8988T (cell line): ENCODE data around the gene TUBB.
"Not testable (repeated sequence)": the region's sequence is repeated elsewhere in the genome, so short reads cannot be mapped to it uniquely, and the experiment has no call there.

Experiments used
- DNase-seq: peaks from one replicate; pipeline ENCODE4 v3.0.0; 2011

TUBB gene

GRCh38 chr6:30719356-30719755 lies 796 bp upstream of the TUBB start:
- no peak for DNase-seq

GRCh38 chr6:30720738-30721197 lies 616 bp downstream of the TUBB start:
- no peak for DNase-seq

- DNase-seq = peak; percentile 71
Observed at GRCh38 chr6:30721198-30722024, 1.3 kb downstream of the TUBB start.

DNA sequence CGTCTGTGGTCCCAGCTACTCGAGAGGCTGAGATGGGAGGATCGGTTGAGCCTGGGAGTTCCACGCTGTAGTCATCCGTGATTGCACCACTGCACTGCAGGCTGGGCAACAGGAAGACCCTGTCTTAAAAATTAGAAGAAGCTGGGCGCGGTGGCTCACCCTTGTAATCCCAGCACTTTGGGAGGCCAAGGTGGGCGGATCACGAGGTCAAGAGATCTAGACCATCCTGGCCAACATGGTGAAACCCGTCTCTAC lies 1.8 kb downstream of the TUBB start:
- DNase-seq = not testable (repeated sequence)

GRCh38 chr6:30722280-30723112 lies 2.3 kb downstream of the TUBB start:
- DNase-seq = no peak

DNA sequence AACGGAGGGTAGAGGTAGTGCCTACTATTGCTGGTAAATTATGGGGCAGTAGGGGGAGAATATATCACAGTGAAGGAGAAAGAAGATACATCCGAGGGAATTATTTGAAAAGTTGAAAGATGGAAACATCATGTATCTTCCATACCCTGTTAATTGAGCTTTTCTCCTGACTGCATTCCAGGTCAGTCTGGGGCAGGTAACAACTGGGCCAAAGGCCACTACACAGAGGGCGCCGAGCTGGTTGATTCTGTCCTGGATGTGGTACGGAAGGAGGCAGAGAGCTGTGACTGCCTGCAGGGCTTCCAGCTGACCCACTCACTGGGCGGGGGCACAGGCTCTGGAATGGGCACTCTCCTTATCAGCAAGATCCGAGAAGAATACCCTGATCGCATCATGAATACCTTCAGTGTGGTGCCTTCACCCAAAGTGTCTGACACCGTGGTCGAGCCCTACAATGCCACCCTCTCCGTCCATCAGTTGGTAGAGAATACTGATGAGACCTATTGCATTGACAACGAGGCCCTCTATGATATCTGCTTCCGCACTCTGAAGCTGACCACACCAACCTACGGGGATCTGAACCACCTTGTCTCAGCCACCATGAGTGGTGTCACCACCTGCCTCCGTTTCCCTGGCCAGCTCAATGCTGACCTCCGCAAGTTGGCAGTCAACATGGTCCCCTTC lies 3.1 kb downstream of the TUBB start:
- DNase-seq = not testable (repeated sequence)

- DNase-seq = not testable (repeated sequence)
Observed at GRCh38 chr6:30723843-30724741, 3.9 kb downstream of the TUBB start.

DNA sequence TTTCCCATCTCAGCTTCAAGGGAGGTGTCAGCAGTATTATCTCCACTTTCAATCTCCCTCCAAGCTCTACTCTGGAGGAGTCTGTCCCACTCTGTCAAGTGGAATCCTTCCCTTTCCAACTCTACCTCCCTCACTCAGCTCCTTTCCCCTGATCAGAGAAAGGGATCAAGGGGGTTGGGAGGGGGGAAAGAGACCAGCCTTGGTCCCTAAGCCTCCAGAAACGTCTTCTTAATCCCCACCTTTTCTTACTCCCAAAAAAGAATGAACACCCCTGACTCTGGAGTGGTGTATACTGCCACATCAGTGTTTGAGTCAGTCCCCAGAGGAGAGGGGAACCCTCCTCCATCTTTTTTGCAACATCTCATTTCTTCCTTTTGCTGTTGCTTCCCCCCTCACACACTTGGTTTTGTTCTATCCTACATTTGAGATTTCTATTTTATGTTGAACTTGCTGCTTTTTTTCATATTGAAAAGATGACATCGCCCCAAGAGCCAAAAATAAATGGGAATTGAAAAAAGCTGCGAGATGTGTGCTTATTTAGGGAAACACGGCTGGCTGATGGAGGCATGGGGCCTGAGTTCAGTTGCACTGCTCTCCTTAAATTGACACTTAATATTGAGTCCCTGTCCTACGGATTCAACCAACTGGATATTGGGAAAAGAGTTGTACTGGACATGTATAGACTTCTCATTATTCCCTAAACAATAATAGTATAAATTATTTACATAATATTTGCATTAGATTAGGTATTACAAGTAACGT lies 4.9 kb downstream of the TUBB start:
- no peak for DNase-seq

DNA sequence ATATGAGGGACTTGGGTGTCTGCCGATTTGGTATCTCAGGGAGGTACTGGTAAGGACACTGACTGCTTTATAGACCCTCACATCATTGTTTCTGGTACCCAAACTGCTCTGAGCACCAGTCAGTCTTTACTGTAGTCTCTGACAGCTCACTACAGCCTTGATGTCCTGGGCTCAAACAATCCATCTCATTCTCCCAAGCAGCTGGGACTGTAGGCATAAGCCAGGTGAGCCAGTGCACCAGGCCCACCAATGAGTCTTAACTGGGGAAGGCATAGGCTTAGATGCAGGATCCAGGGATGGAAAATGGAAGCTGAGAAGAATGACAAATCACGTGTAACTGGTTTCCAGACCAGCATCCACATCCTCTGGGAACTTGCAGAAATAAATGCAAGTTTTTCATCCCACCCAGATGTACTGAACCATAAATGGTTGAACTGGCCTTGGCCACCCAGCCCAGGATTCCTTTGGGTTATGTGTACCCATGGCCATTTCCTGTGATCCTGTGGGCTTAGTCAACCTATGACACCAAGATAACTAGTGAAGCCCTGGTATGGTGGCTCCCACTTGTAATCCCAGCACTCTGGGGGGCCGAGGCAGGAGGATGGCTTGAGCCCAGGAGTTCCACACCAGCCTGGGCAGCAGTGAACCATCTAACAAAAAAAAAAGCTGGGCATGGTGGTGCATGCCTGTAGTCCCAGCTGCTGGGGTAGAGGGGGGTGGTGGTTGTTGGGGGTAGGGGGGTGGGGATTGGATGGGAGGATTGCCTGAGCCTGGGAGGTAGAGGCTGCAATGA lies 5.8 kb downstream of the TUBB start:
- DNase-seq = no peak

GRCh38 chr6:30726506-30727413 lies 6.6 kb downstream of the TUBB start:
- no peak for DNase-seq

GRCh38 chr6:30727920-30728553 lies 7.9 kb downstream of the TUBB start:
- no peak for DNase-seq

DNA sequence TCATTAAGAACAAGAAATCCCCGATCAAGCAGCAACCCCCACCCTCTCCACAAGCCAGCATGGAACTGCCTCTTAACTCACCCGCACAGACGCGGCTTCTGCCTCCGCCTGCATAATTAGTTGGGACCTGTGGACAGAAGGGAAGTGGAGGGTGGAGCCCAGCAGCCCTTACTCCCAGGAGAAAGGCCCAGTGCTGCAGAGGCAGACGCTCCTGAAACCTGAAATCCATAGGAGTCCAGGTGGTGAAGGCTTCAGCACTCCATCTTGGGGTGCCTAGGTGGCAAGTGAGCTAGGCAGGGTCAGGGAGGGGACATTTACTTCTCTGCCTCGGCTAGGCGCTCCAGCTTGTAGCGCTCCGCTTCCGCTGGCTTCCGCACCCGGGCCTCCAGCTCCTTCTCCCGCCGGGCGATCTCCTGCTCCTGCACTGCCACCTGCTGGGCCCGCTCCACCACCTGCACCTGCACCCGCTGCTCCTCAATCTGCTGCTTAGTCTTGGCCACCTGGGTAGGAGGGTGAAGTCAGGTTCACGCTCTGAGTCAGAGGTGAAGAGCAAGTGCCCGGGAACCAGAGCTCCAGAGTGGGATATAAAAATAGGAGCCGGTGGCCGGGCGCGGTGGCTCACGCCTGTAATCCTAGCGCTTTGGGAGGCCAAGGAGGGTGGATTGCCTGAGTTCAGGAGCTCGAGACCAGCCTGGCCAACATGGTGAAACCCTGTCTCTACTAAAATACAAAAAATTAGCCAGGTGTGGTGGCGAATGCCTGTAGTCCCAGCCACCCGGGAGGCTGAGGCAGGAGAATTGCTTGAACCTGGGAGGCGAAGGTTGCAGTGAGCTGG lies 10.7 kb downstream of the TUBB start:
- DNase-seq = peak; percentile 80

DNA sequence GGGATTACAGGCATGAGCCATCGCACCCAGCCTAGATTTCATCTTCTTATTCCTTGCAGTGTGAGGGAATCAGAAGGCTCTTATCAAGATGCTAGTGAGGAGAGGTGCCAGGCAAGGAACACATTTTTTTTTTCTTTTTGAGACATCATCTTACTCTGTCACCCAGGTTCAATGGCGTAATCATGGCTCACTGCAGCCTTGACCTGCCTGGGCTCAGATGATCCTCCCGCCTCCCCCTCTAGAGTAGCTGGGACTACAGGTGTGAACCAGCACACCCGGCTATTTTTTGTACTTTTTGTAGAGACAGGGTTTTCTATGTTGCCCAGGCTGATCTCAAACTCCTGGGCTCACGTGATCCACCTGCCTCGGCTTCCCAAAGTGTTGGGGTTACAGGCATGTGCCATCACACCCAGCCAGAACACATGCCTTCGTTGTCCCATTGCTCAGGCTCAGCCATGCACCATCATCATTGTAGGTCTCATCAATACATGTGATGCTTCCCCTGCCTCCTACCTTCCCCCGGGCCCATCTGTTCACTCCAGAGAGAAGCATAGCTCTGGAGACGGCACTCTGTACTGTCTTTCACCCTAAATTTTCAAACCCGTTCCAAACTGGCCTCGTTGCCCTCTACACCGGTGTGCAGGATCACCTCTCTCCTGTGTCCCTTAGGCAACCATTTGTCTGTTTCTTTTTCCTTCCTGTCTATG lies 12.2 kb downstream of the TUBB start:
- no peak for DNase-seq

DNA sequence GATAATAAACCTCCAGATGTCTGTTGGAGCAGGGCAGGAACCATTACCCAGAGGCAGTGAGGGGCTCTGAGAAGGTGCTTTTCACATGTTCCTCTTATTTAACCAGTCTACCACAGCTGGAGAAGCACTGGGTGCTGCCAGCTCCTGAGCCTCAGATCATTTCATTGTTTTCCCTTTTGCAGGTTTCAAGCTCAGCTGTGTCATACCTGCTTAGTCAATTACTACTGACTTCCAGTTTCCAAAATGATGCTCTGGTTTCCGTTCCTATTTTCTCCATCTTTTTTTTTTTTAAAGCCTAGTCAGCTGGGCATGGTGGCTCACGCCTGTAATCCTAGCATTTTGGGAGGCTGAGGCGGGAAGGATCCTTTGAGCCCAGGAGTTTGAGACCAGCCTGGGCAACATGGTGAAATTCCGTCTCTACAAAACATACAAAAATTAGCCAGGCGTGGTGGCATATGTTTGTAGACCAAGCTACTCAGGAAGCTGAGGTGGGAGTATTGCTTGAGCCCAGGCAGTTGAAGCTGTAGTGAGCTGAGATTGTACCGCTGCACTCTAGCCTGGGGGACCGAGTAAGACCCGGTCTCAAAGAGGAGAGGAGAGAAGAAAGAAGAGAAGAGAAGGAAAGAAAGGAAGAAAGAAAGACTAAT lies 15.6 kb downstream of the TUBB start:
- no peak for DNase-seq

DNA sequence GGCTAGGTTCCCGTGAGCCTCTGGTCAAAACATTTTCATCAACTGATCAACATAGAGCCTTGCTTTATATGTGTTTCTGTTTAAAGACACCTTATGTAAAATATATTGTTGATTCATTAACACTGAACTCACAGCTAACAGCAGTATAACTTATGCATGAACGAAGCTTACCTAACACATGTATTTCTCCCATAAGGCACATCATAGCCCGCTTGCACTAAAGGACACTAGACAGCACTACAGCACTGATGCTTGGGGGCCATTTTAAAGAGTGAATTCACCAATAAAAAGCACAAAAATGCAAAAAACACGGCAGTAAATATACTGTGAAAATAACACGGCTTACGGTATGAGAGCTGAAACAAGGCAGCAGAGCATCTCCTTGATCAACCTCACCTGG lies 18.4 kb downstream of the TUBB start:
- DNase-seq = no peak

- no peak for DNase-seq
Observed at GRCh38 chr6:30740540-30740870, 20.4 kb downstream of the TUBB start.

DNA sequence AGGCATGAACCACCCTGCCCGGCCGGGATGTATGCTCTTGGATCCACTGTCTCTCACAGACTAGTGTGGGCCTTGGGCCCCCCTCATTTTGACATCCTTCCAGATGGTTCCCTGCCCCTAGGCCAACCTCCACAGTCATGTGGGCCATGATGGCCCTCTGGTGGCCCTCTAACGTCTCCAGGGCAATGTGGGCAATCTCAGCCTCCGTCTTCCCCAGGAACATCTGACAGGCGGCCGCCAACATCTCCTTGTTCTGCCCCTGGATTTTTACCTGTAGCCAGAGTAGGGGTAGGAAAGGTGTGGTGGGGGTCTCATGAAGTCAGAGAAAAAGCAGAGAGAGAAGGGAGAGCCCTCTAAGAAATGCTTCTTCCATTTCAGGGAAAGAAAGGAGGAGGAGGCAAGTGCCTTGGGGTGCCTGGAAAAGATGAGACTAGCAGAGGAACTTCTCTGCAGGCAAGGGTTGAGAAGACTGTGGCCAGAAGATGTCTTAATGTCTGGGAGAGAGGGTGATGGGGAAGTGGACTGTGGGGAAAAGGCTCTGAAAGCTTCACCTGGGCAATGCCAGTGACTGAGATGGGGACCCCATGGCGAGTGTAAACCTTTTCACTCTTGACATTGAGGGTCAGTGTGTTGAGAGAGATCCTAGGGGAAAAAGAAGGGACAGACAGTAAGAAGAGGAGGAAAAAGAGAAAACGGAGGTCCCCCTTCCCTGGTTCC lies 21.1 kb downstream of the TUBB start:
- no peak for DNase-seq
